ENCODE results near the gene ADGRF1. TPM values are rescaled to one million over a fixed set of nuclear protein-coding genes. Genes with fewer than 3 reads are reported as not detected.
"Not testable (repeated sequence)": the region's sequence is repeated elsewhere in the genome, so short reads cannot be mapped to it uniquely, and the experiment has no call there.

Gene ADGRF1
- total RNA-seq, 8 experiments from 2014 or later, result under 0.01 to 0.85 (median 0.27) TPM; not detected in 2

GRCh38 chr6:47005486-47005885, 36.6 kb downstream of the ADGRF1 start:
- Histone ChIP-seq H3K27ac (no peak overlapping the region), H3K4me3 (no peak overlapping the region), H3K4me1 (replicated peaks in 1 of 2) (no peaks in the 10 kb centered on the region)
- ATAC-seq (replicated peaks in 6 of 8), result no peak
- 38 to 100% (median 90%) methylated on average over 1 of the region's 1 CpG; no CpG with 5 or more reads in 2 of the 10 experiments for WGBS, 10 experiments
- in situ Hi-C loops (cut with MboI; ENCODE audit: low pct_unique_long_range_greater_than_20kb in 2 of 9, low sequenced_read_pairs in 9 of 9, unreplicated experiment in 9 of 9), result no loop called here

- in situ Hi-C loops (cut with MboI; ENCODE audit: low pct_unique_long_range_greater_than_20kb in 2 of 9, low sequenced_read_pairs in 9 of 9, unreplicated experiment in 9 of 9), result no loop called here
- Histone ChIP-seq H3K4me3 (no peak overlapping the region), H3K27ac (no peak overlapping the region), H3K4me1 (replicated peaks in 1 of 2) (no peaks in the 10 kb centered on the region)
- WGBS, 10 experiments, result 4 to 80% (median 50%) methylated on average over 1 to 3 of the region's 3 CpGs; no CpG with 5 or more reads in 1 of the 10 experiments
- no peak for ATAC-seq (replicated peaks in 6 of 8)
Measured at GRCh38 chr6:47004463-47004862, 37.7 kb downstream of the ADGRF1 start.

- H3K4me1 ChIP-seq (replicated peaks in 1 of 2), result no peaks in the 10 kb centered on the region
- in situ Hi-C loops (cut with MboI; ENCODE audit: low pct_unique_long_range_greater_than_20kb in 2 of 9, low sequenced_read_pairs in 9 of 9, unreplicated experiment in 9 of 9), result no loop called here
- H3K4me3 ChIP-seq, result no peak overlapping the region
- H3K27ac ChIP-seq, result no peak overlapping the region
- 11 to 100% (median 90%) methylated on average over 1 to 4 of the region's 4 CpGs; no CpG with 5 or more reads in 2 of the 10 experiments for WGBS, 10 experiments
- no peak for ATAC-seq (replicated peaks in 6 of 8)
Measured at GRCh38 chr6:47000842-47001241, 41.3 kb downstream of the ADGRF1 start.

- Histone ChIP-seq H3K4me3 (no peak overlapping the region), H3K27ac (no peak overlapping the region), H3K4me1 (replicated peaks in 1 of 2) (no peaks in the 10 kb centered on the region)
- in situ Hi-C loops (cut with MboI; ENCODE audit: low pct_unique_long_range_greater_than_20kb in 2 of 9, low sequenced_read_pairs in 9 of 9, unreplicated experiment in 9 of 9), result loop anchor here in 1 of 9 experiments (25.0 kb wide), 1 partner anchor 286 kb away; no protein-coding TSS in a partner anchor
- 60 to 80% (median 67%) methylated on average over 1 of the region's 1 CpG; no CpG with 5 or more reads in 7 of the 10 experiments for WGBS, 10 experiments
- no peak for ATAC-seq (replicated peaks in 6 of 8)
Measured at GRCh38 chr6:46998436-46999017, 43.6 kb downstream of the ADGRF1 start.

DNA sequence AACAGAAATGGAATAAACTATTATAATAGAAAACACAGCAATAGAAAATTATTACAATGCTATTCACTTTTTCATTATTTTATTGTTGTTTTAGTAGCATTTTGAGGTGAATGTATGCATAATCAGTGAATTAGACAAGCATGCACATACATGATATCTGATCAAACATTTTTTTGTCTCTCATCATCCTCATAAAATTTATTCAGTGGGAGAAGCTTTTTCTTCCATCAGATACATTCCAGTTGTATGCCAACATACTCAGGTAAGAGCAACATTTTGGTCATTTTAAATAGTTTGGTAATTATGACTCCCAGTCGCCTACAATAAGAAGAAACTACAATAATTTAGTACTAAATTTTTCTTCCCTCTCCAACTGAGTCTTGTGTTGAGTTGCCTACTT, 44.5 kb downstream of the ADGRF1 start:
- in situ Hi-C loops (cut with MboI; ENCODE audit: low pct_unique_long_range_greater_than_20kb in 2 of 9, low sequenced_read_pairs in 9 of 9, unreplicated experiment in 9 of 9), result loop anchor here in 1 of 9 experiments (25.0 kb wide), 1 partner anchor 285 kb away; no protein-coding TSS in a partner anchor
- no peak for ATAC-seq (replicated peaks in 6 of 8)
- Histone ChIP-seq H3K4me3 (no peak overlapping the region), H3K27ac (no peak overlapping the region), H3K4me1 (replicated peaks in 1 of 2) (no peaks in the 10 kb centered on the region)
- WGBS, 10 experiments, result 0 to 67% (median 16%) methylated on average over 1 of the region's 1 CpG; no CpG with 5 or more reads in 4 of the 10 experiments

GRCh38 chr6:46996860-46997641, 45.1 kb downstream of the ADGRF1 start:
- ATAC-seq (replicated peaks in 6 of 8), result no peak
- Histone ChIP-seq H3K4me1 (replicated peaks in 1 of 2) (no peaks in the 10 kb centered on the region), H3K27ac (no peak overlapping the region), H3K4me3 (no peak overlapping the region)
- 0 to 100% (median 54%) methylated on average over 1 of the region's 1 CpG; no CpG with 5 or more reads in 6 of the 10 experiments for WGBS, 10 experiments
- in situ Hi-C loops (cut with MboI; ENCODE audit: low pct_unique_long_range_greater_than_20kb in 2 of 9, low sequenced_read_pairs in 9 of 9, unreplicated experiment in 9 of 9), result loop anchor here in 1 of 9 experiments (25.0 kb wide), 1 partner anchor 285 kb away; no protein-coding TSS in a partner anchor

GRCh38 chr6:46994933-46995332, 47.2 kb downstream of the ADGRF1 start:
- no peaks in the 10 kb centered on the region for H3K4me1 ChIP-seq (replicated peaks in 1 of 2)
- in situ Hi-C loops (cut with MboI; ENCODE audit: low pct_unique_long_range_greater_than_20kb in 2 of 9, low sequenced_read_pairs in 9 of 9, unreplicated experiment in 9 of 9), result loop anchor here in 1 of 9 experiments (25.0 kb wide), 1 partner anchor 283 kb away; no protein-coding TSS in a partner anchor
- WGBS, 10 experiments, result 0 to 100% (median 17%) methylated on average over 1 of the region's 1 CpG; no CpG with 5 or more reads in 1 of the 10 experiments
- no peak overlapping the region for H3K4me3 ChIP-seq
- no peak for ATAC-seq (replicated peaks in 6 of 8)
- H3K27ac ChIP-seq, result no peak overlapping the region

DNA sequence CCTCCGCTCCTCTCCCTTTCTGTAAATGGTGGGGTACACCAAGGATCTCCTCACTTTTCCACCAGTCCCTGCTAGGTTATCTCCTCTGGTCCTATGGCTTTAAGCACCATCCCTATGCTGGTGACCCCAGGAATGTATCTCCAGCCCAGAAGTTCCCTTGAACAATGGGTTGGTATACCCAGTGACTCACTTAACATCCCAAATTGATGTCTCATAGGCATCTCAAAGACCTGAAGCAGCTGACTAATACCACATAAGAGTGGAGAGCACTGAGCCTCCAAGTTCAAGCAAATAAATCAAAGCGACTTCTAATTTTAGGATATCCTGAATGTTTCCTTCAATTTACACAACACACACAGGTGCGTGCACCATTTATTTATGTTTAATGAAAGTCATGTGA, 48.3 kb downstream of the ADGRF1 start:
- Histone ChIP-seq H3K27ac (no peak overlapping the region), H3K4me3 (no peak overlapping the region), H3K4me1 (replicated peaks in 1 of 2) (no peaks in the 10 kb centered on the region)
- in situ Hi-C loops (cut with MboI; ENCODE audit: low pct_unique_long_range_greater_than_20kb in 2 of 9, low sequenced_read_pairs in 9 of 9, unreplicated experiment in 9 of 9), result loop anchor here in 1 of 9 experiments (25.0 kb wide), 1 partner anchor 282 kb away; no protein-coding TSS in a partner anchor
- peak in 1 of 8 experiments; percentile 39 for ATAC-seq (replicated peaks in 6 of 8)
- 40 to 100% (median 94%) methylated on average over 1 to 3 of the region's 3 CpGs; no CpG with 5 or more reads in 1 of the 10 experiments for WGBS, 10 experiments

DNA sequence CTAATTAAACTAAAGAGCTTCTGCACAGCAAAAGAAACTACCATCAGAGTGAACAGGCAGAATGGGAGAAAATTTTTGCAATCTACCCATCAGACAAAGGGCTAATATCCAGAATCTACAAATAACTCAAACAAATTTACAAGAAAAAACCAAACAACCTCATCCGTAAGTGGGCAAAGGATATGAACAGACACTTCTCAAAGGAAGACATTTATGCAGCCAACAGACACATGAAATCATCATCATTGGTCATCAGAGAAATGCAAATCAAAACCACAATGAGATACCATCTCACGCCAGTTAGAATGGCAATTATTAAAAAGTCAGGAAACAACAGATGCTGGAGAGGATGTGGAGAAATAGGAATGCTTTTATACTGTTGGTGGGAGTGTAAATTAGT, 49.7 kb downstream of the ADGRF1 start:
- H3K4me3 ChIP-seq; ATAC-seq (replicated peaks in 6 of 8); H3K4me1 ChIP-seq (replicated peaks in 1 of 2); H3K27ac ChIP-seq: not testable (repeated sequence)
- WGBS, 10 experiments, result 0 to 100% (median 95%) methylated on average over 1 to 2 of the region's 2 CpGs; no CpG with 5 or more reads in 2 of the 10 experiments
- in situ Hi-C loops (cut with MboI; ENCODE audit: low pct_unique_long_range_greater_than_20kb in 2 of 9, low sequenced_read_pairs in 9 of 9, unreplicated experiment in 9 of 9), result loop anchor here in 1 of 9 experiments (25.0 kb wide), 1 partner anchor 280 kb away; no protein-coding TSS in a partner anchor

- H3K4me3 ChIP-seq; H3K27ac ChIP-seq; H3K4me1 ChIP-seq (replicated peaks in 1 of 2): not testable (repeated sequence)
- 0 to 100% (median 64%) methylated on average over 1 to 6 of the region's 6 CpGs for WGBS, 10 experiments
- in situ Hi-C loops (cut with MboI; ENCODE audit: low pct_unique_long_range_greater_than_20kb in 2 of 9, low sequenced_read_pairs in 9 of 9, unreplicated experiment in 9 of 9), result loop anchor here in 1 of 9 experiments (25.0 kb wide), 1 partner anchor 279 kb away; no protein-coding TSS in a partner anchor
- peak in 4 of 8 experiments; percentile 42 to 70 (median 53) for ATAC-seq (replicated peaks in 6 of 8)
Measured at GRCh38 chr6:46990818-46991510, 51.2 kb downstream of the ADGRF1 start.

GRCh38 chr6:46990031-46990644, 52.0 kb downstream of the ADGRF1 start:
- no peaks in the 10 kb centered on the region for H3K4me1 ChIP-seq (replicated peaks in 1 of 2)
- no peak overlapping the region for H3K4me3 ChIP-seq
- in situ Hi-C loops (cut with MboI; ENCODE audit: low pct_unique_long_range_greater_than_20kb in 2 of 9, low sequenced_read_pairs in 9 of 9, unreplicated experiment in 9 of 9), result loop anchor here in 1 of 9 experiments (25.0 kb wide), 1 partner anchor 278 kb away; no protein-coding TSS in a partner anchor
- no peak for ATAC-seq (replicated peaks in 6 of 8)
- 25 to 100% (median 73%) methylated on average over 1 to 6 of the region's 6 CpGs; no CpG with 5 or more reads in 1 of the 10 experiments for WGBS, 10 experiments
- no peak overlapping the region for H3K27ac ChIP-seq

- WGBS, 10 experiments, result 0 to 82% (median 39%) methylated on average over 1 to 2 of the region's 3 CpGs; no CpG with 5 or more reads in 3 of the 10 experiments
- Histone ChIP-seq H3K4me3 (no peak overlapping the region), H3K4me1 (replicated peaks in 1 of 2) (no peaks in the 10 kb centered on the region), H3K27ac (no peak overlapping the region)
- ATAC-seq (replicated peaks in 6 of 8), result peak in 1 of 8 experiments; percentile 73
- in situ Hi-C loops (cut with MboI; ENCODE audit: low pct_unique_long_range_greater_than_20kb in 2 of 9, low sequenced_read_pairs in 9 of 9, unreplicated experiment in 9 of 9), result loop anchor here in 1 of 9 experiments (25.0 kb wide), 1 partner anchor 277 kb away; no protein-coding TSS in a partner anchor
Measured at GRCh38 chr6:46989398-46989797, 52.7 kb downstream of the ADGRF1 start.
